Upper lobe of left lung (tissue), 6 donors: Measurements from ENCODE around the gene RASAL1. TPM values are rescaled to one million over a fixed set of nuclear protein-coding genes. Genes with fewer than 3 reads are reported as not detected.

Experiments used
- ATAC-seq, 2 donors: fragments of 200-7000 bp; cut with Tn5 transposase; one replicate each; pipeline ENCODE4 v1.9.1; 2022; ENCODE audit warnings: mild to moderate bottlenecking in 2 of 2, moderate library complexity in 2 of 2; ENCODE audit not compliant: low FRiP score in 2 of 2
- DNase-seq, 2 donors: peaks; one replicate each; pipeline ENCODE4 v3.0.0-alpha.2; 2019 to 2020
- H3K27ac ChIP-seq, 4 donors: fragments of 200-600 bp; sonication (generic); one replicate each; pipeline ENCODE4 v1.5.1; 2016 to 2019
- H3K27me3 ChIP-seq, 4 donors: fragments of 200-600 bp; sonication (generic); one replicate each; pipeline ENCODE4 v1.5.1; 2017 to 2019
- H3K36me3 ChIP-seq, 4 donors: fragments of 200-600 bp; sonication (generic); one replicate each; pipeline ENCODE4 v1.5.1; 2016 to 2019
- H3K4me1 ChIP-seq, 4 donors: fragments of 200-600 bp; sonication (generic); one replicate each; pipeline ENCODE4 v1.5.1; 2018 to 2019
- H3K4me3 ChIP-seq, 4 donors: fragments of 200-600 bp; sonication (generic); one replicate each; pipeline ENCODE4 v1.5.1; 2017 to 2019; ENCODE audit warnings: mild to moderate bottlenecking in 2 of 4, moderate library complexity in 1 of 4
- H3K9me3 ChIP-seq, 4 donors: fragments of 200-600 bp; sonication (generic); one replicate each; pipeline ENCODE4 v1.5.1; 2018 to 2019
- CTCF ChIP-seq, 6 experiments: fragments of 450-650 bp in 4 of 6; fragments of 200-600 bp in 2 of 6; sonication (generic) in 2 of 6; IDR thresholded peaks; one replicate each; pipeline ENCODE4 v1.5.1; 2016 to 2019; ENCODE audit warnings: antibody characterized with exemption in 6 of 6
- EP300 ChIP-seq, 4 donors: sonication (generic); formaldehyde crosslinking; IDR thresholded peaks; one replicate each; pipeline ENCODE4 v1.5.1; 2017; ENCODE audit warnings: antibody characterized with exemption in 4 of 4, control low read depth in 2 of 4
- POLR2A ChIP-seq, 4 donors: fragments of 450-650 bp; IDR thresholded peaks; one replicate each; pipeline ENCODE4 v1.5.1; 2016 to 2017; ENCODE audit warnings: antibody characterized with exemption in 4 of 4, mild to moderate bottlenecking in 2 of 4
- POLR2AphosphoS5 ChIP-seq, 2 donors: sonication (generic); formaldehyde crosslinking; IDR thresholded peaks; one replicate each; pipeline ENCODE4 v1.5.1; 2017; ENCODE audit warnings: antibody characterized with exemption in 2 of 2
- WGBS, 2 donors: methylation state at CpG; one replicate each; pipeline ENCODE4 v1.1.5; 2017 to 2018; 5-methylcytosine and 5-hydroxymethylcytosine counted together
- total RNA-seq, 6 donors: library from RNA; depleted of rRNA in 4 of 6; stranded (reverse); fragments of >200 nt in 4 of 6; gene quantifications; one replicate each; pipeline versions ENCODE4 v1.1.0 to v1.2.1, GENCODE V29; 2016 to 2021
- donor health status: DM: no; HTN: no; CAD: no; lungs with moderate emphysema.
- donor health status: DM: no; HTN: yes; CAD: no; lungs with severe emphysema.

RASAL1 gene
- total RNA-seq, 6 donors from 2014 or later: 0.27 to 4.2 (median 0.60) TPM; not detected in 3

GRCh38 chr12:113070117-113070906 is 65.2 kb downstream of the RASAL1 start:
- no peak for TF ChIP-seq POLR2AphosphoS5 (IDR thresholded peaks at IDR 0.05)
- TF ChIP-seq POLR2A (IDR thresholded peaks at IDR 0.05): no peak
- TF ChIP-seq EP300 (IDR thresholded peaks at IDR 0.05): peak in 1 of 4 donors; percentile 24
- TF ChIP-seq CTCF (IDR thresholded peaks at IDR 0.05): no peak
- WGBS, 2 donors: 64 to 73% methylated on average over 12 to 14 of the region's 15 CpGs
- Histone ChIP-seq H3K9me3 (no peaks in the 10 kb centered on the region), H3K27me3 (no peaks in the 10 kb centered on the region), H3K36me3 (no peaks in the 10 kb centered on the region), H3K27ac (no peak overlapping the region), H3K4me3 (no peak overlapping the region), H3K4me1 (peaks cover 0 to 11% (median 2%) of the 10 kb centered on the region in 4 donors)
- ATAC-seq (peak in 1 of 2 donors; percentile 15), DNase-seq (peak in 1 of 2 donors; percentile 56)

- WGBS, 2 donors: 83 to 90% methylated on average over 3 to 4 of the region's 6 CpGs
- no peak overlapping the region for H3K27ac ChIP-seq
- no peak for TF ChIP-seq POLR2A (IDR thresholded peaks at IDR 0.05)
- no peak for TF ChIP-seq EP300 (IDR thresholded peaks at IDR 0.05)
- TF ChIP-seq POLR2AphosphoS5 (IDR thresholded peaks at IDR 0.05): no peak
- TF ChIP-seq CTCF (IDR thresholded peaks at IDR 0.05): no peak
Observed at GRCh38 chr12:113069751-113070116, 65.8 kb downstream of the RASAL1 start.

GRCh38 chr12:113069149-113069548 is 66.4 kb downstream of the RASAL1 start:
- peak in 1 of 2 donors; percentile 39 for DNase-seq
- H3K4me3 ChIP-seq: no peak overlapping the region
- no peaks in the 10 kb centered on the region for H3K36me3 ChIP-seq
- peaks cover 0 to 4% (median 1%) of the 10 kb centered on the region in 4 donors for H3K27me3 ChIP-seq
- H3K9me3 ChIP-seq: no peaks in the 10 kb centered on the region
- no peak overlapping the region for H3K27ac ChIP-seq
- TF ChIP-seq POLR2A (IDR thresholded peaks at IDR 0.05) (no peak), EP300 (IDR thresholded peaks at IDR 0.05) (no peak), CTCF (IDR thresholded peaks at IDR 0.05) (no peak), POLR2AphosphoS5 (IDR thresholded peaks at IDR 0.05) (no peak)
- peaks cover 0 to 11% (median 2%) of the 10 kb centered on the region in 4 donors for H3K4me1 ChIP-seq
- no peak for ATAC-seq
- WGBS, 2 donors: 68 to 72% methylated on average over 5 of the region's 5 CpGs

More at GRCh38 chr12:113069751-113070116, 65.8 kb downstream of the RASAL1 start:
- DNase-seq (no peak), ATAC-seq (no peak)
- H3K4me1 ChIP-seq: peaks cover 0 to 11% (median 2%) of the 10 kb centered on the region in 4 donors
- H3K27me3 ChIP-seq: peaks cover 0 to 4% (median 1%) of the 10 kb centered on the region in 4 donors
- H3K9me3 ChIP-seq: no peaks in the 10 kb centered on the region
- H3K36me3 ChIP-seq: no peaks in the 10 kb centered on the region
- no peak overlapping the region for H3K4me3 ChIP-seq

- no peak overlapping the region for H3K27ac ChIP-seq
- TF ChIP-seq CTCF (IDR thresholded peaks at IDR 0.05) (no peak), POLR2AphosphoS5 (IDR thresholded peaks at IDR 0.05) (no peak), POLR2A (IDR thresholded peaks at IDR 0.05) (no peak), EP300 (IDR thresholded peaks at IDR 0.05) (no peak)
Observed at GRCh38 chr12:113067987-113068935, 67.3 kb downstream of the RASAL1 start.

More at GRCh38 chr12:113067987-113068935, 67.3 kb downstream of the RASAL1 start:
- H3K9me3 ChIP-seq: no peaks in the 10 kb centered on the region
- peaks cover 0 to 11% (median 2%) of the 10 kb centered on the region in 4 donors for H3K4me1 ChIP-seq
- no peak overlapping the region for H3K4me3 ChIP-seq
- ATAC-seq: no peak
- WGBS, 2 donors: 91 to 95% methylated on average over 10 of the region's 10 CpGs
- DNase-seq: no peak
- no peaks in the 10 kb centered on the region for H3K36me3 ChIP-seq
- peaks cover 0 to 4% (median 1%) of the 10 kb centered on the region in 4 donors for H3K27me3 ChIP-seq
